Measurements from ENCODE around the gene NPTX2. TPM values are rescaled to one million over a fixed set of nuclear protein-coding genes. Genes with fewer than 3 reads are reported as not detected.

NPTX2 gene
- total and polyA plus RNA-seq, 9 donors = 0.38 to 75.7 (median 5.6) TPM

GRCh38 chr7:98626460-98627412, 9.7 kb downstream of the NPTX2 start:
- Histone ChIP-seq H3K9me3 (no peaks in the 10 kb centered on the region), H3K27ac (no peak overlapping the region), H3K36me3 (no peaks in the 10 kb centered on the region), H3K27me3 (no peaks in the 10 kb centered on the region), H3K4me3 (no peak overlapping the region), H3K4me1 (ENCODE audit: insufficient read depth) (no peaks in the 10 kb centered on the region)
- intact Hi-C loops (cut with DNase I) = no loop called here
- no peak for DNase-seq
- TF ChIP-seq POLR2A (IDR thresholded peaks at IDR 0.05) (no peak), EP300 (IDR thresholded peaks at IDR 0.05) (no peak)
- TF ChIP-seq, protein P1, sequence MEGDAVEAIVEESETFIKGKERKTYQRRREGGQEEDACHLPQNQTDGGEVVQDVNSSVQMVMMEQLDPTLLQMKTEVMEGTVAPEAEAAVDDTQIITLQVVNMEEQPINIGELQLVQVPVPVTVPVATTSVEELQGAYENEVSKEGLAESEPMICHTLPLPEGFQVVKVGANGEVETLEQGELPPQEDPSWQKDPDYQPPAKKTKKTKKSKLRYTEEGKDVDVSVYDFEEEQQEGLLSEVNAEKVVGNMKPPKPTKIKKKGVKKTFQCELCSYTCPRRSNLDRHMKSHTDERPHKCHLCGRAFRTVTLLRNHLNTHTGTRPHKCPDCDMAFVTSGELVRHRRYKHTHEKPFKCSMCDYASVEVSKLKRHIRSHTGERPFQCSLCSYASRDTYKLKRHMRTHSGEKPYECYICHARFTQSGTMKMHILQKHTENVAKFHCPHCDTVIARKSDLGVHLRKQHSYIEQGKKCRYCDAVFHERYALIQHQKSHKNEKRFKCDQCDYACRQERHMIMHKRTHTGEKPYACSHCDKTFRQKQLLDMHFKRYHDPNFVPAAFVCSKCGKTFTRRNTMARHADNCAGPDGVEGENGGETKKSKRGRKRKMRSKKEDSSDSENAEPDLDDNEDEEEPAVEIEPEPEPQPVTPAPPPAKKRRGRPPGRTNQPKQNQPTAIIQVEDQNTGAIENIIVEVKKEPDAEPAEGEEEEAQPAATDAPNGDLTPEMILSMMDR (IDR thresholded peaks at IDR 0.05) = no peak
- 38 to 46% (median 46%) methylated on average over 35 of the region's 35 CpGs for WGBS, 3 donors

GRCh38 chr7:98627413-98627790, 10.3 kb downstream of the NPTX2 start:
- Histone ChIP-seq H3K9me3 (no peaks in the 10 kb centered on the region), H3K27me3 (no peaks in the 10 kb centered on the region), H3K4me1 (ENCODE audit: insufficient read depth) (no peaks in the 10 kb centered on the region), H3K36me3 (no peaks in the 10 kb centered on the region), H3K4me3 (no peak overlapping the region), H3K27ac (no peak overlapping the region)
- no peak for DNase-seq
- TF ChIP-seq, protein P1 (IDR thresholded peaks at IDR 0.05) = no peak
- TF ChIP-seq EP300 (IDR thresholded peaks at IDR 0.05) (no peak), POLR2A (IDR thresholded peaks at IDR 0.05) (no peak)
- intact Hi-C loops (cut with DNase I) = no loop called here
- 75 to 91% (median 77%) methylated on average over 8 of the region's 8 CpGs for WGBS, 3 donors

- intact Hi-C loops (cut with DNase I) = no loop called here
- Histone ChIP-seq H3K4me3 (no peak overlapping the region), H3K27ac (no peak overlapping the region), H3K4me1 (ENCODE audit: insufficient read depth) (no peaks in the 10 kb centered on the region), H3K9me3 (no peaks in the 10 kb centered on the region), H3K27me3 (no peaks in the 10 kb centered on the region), H3K36me3 (no peaks in the 10 kb centered on the region)
- DNase-seq = no peak
- WGBS, 3 donors = 79 to 86% (median 80%) methylated on average over 16 of the region's 16 CpGs
- TF ChIP-seq EP300 (IDR thresholded peaks at IDR 0.05) (no peak), POLR2A (IDR thresholded peaks at IDR 0.05) (no peak)
- TF ChIP-seq, protein P1 (IDR thresholded peaks at IDR 0.05) = no peak
These were observed 11.3 kb downstream of the NPTX2 start for GRCh38 chr7:98628418-98628817.

DNA sequence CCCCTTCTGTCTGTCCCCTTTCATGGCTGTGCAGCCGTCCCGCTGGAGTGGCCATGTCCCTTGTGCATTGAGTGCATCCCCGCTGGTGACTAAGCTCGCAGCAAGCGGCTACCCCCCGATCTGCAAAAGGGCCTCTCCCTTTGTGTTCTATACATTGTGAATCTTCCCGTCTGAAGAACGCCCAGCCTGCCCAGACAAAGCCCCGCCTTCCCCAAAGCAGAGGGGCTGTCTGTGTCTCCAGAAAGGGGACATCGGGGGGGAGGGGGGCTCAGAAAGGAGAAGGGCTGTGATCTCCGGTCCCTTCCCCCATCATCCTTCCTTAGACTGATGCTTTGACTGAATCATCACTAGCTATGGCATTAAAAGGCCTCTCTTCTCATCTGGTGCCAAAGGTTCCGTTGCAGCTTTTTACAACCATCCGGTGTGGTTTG, 11.9 kb downstream of the NPTX2 start:
- Histone ChIP-seq H3K27ac (no peak overlapping the region), H3K4me3 (no peak overlapping the region), H3K27me3 (no peaks in the 10 kb centered on the region), H3K36me3 (no peaks in the 10 kb centered on the region), H3K4me1 (ENCODE audit: insufficient read depth) (no peaks in the 10 kb centered on the region), H3K9me3 (no peaks in the 10 kb centered on the region)
- 32 to 46% (median 36%) methylated on average over 13 of the region's 13 CpGs for WGBS, 3 donors
- intact Hi-C loops (cut with DNase I) = no loop called here
- TF ChIP-seq POLR2A (IDR thresholded peaks at IDR 0.05) = no peak
- TF ChIP-seq EP300 (IDR thresholded peaks at IDR 0.05) = no peak
- TF ChIP-seq, protein P1 (IDR thresholded peaks at IDR 0.05) = no peak
- no peak for DNase-seq
